Mammary epithelial cell (primary cell): ENCODE data around the gene CABP1.
"Not testable (repeated sequence)": the region's sequence is repeated elsewhere in the genome, so short reads cannot be mapped to it uniquely, and the experiment has no call there.

ENCODE experiments used
- CTCF ChIP-seq, 2 donors: IDR thresholded peaks in 1 of 2; conservative IDR thresholded peaks in 1 of 2; 2 replicates each; pipeline ENCODE4 v1.5.1; 2011 to 2012; ENCODE audit warnings: inconsistent platforms in 2 of 2, low read length in 2 of 2, mild to moderate bottlenecking in 2 of 2, control low read depth in 1 of 2, low read depth in 1 of 2; ENCODE audit not compliant: insufficient read depth in 1 of 2; ENCODE audit errors: extremely low read depth in 1 of 2
- EZH2 ChIP-seq: IDR thresholded peaks from 2 replicates; pipeline ENCODE4 v1.6.1; 2012; ENCODE audit warnings: low read length, inconsistent platforms, borderline replicate concordance

DNA sequence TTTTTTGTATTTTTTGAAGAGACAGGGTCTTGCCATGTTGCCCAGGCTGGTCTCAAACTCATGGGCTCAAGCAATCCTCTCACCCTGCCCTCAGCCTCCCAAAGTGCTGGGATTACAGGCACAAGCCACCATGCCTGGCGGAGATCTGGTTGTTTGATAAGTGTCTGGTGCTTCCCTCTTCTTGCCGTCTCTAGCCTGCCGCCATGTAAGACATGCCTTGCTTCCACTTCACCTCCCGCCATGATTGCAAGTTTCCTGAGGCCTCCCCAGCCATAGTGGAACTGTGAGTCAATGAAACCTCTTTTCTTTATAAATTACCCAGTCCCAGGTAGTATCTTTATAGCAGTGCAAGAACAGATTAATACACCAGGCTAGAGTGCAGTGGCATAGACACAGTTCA, 22.7 kb upstream of the CABP1 start:
- TF ChIP-seq CTCF (conservative IDR thresholded peaks at IDR 0.05 in 1 of 2, IDR thresholded peaks at IDR 0.05 in 1 of 2; ENCODE audit: extremely low read depth in 1 of 2, insufficient read depth in 1 of 2, low read depth in 1 of 2, low read length in 2 of 2); EZH2: not testable (repeated sequence)
